ENCODE measurements around the gene SYNE4.

SYNE4 gene

DNA sequence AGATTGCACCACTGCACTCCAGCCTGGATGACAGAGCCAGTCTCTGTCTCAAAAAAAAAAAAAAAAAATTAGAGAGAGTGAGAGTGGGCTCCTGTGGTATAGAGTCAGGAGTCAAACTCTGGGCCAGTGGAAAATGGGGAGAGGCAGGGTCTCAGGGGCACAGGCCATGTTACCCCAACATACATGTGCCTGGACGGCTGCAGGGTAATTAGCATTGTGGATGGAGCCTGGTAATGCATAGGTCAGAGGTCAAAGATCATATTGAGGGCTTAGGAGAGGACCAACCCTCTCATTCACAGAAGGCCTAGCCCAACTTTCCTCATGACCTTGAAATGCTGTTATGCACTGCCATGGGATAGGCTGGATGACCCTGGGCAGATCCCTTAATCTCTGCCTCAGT lies 16.9 kb upstream of the SYNE4 start:
- DNase-seq (ENCODE audit: low spot score): no peak

DNA sequence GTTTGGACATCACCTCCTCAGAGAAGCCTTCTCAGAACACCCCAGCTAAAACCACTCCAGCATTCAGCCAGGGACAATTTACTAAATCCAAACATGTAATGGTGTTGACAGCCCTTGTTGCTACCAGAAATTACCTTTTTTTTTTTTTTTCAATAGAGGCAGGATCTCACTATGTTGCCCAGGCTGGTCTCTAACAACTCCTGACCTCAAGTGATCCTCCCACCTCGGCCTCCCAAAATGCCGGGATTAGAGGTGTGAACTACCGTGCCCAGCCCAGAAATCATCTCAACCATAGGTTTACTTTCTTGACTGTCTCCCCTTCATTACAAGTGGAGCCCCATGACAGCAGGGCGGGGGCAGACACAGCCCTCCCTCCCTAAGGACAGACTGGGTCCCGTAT lies 14.8 kb upstream of the SYNE4 start:
- no peak for DNase-seq (ENCODE audit: low spot score)

DNA sequence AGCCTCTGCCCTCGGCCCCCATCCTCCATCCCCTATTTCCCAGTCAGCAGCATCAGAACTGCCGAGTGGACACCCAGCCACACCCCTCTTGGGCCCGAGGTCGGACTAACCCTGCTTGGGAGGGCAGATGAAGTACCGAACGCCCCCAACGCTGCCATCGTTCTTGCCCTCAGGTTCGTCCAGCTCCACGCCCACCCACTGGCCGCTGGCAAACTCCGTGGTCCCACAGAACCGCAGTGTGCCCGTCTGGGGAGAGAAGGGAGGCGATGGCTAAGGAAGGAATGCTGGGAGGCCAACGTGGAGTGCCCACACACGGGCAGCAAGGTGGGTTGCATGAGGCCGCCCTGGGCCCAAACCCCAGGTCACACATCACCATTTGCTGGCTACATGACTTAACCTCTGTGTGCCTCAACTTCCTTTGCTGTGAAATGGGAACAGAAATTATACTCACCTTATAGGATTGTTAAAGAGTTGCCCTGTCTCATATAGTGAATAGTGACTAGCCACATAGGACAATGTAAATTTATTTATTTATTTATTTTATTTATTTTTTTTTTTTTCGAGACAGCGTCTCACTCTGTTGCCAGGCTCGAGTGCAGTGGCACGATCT lies 10.6 kb upstream of the SYNE4 start:
- no peak for DNase-seq (ENCODE audit: low spot score)

DNA sequence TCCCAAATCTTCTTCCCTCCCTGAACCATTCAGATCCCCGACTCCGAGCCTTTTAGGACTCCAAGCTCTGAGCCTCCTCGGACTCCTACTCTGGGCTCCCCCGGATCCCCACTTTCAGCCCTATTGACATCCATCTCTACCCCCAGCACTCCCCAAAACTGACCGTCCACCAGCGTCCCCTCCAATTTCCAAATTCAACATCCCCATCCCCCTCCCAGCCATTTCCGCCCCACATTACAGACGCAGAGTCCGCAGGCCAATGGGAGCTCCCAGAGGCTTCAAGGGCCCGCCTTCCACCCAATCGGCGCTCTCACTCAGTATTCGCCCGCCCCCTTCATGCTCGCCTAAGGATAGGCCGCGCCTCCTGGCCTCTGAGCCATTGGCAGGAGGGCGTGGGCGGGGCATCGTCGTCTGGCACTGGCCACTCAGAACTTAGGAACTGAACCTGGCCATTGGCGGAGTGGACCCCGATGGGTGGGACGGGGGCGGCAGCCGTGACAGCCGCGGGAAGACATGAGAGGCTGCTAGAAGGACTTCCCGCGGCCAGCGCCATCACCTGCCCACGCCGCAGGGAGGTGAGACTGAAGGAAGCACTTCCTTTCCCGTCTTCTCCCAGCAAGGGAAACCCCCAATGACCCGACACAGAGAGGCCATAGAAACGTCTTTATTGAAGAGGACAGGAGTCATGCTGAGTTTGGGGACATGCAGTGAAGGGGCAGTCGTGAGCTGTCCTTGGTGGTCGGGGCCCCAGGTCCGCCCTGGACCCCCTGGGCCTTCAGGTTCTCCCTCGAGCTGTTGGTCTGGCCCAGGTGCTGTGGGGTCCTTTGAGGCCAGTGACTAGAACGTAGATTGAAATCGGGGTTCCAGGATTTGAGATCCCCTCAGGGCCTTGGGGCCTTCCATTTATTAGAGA lies 5.7 kb upstream of the SYNE4 start, which contains the start of gene ALKBH6:
Gene ALKBH6, minus strand, starts transcription at position 202 of the 913 bp plus-strand sequence. CDS start 816 bp downstream, outside the sequence.
- peak; percentile 98 for DNase-seq (ENCODE audit: low spot score)

DNA sequence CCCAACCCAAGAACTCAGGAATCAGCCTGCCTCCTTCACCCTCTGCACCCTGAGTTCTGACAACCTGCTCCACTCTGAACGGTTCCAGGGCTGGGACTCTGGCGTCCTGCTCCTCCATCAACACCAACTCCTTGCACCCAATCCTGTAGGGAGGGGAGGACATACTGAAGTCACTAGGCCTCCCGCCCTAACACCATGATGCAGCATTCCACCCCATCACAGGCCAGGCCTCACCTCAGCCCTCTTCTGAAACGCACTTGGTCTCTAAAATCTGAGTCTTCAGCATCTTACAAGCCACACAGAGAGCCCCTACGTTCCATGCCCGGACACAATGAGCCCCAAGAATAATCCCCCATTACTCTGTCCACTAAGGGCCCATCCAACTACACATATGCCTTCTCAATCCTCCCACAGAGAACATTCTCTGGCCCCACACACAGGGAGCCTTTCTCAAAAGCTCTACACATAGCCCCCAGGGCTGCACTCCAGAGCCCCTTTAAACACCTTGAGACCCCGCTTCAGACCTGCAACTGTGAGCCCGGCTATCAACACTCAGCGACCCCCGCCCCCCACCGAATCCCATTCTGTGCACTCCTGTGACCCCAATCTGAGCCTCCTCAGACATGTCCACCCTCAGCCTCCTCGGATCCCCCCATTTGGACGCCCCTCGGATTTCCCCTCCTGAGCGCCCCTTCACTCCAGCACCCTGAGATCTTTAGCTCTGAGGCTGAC lies 4.8 kb upstream of the SYNE4 start:
- no peak for DNase-seq (ENCODE audit: low spot score)

DNA sequence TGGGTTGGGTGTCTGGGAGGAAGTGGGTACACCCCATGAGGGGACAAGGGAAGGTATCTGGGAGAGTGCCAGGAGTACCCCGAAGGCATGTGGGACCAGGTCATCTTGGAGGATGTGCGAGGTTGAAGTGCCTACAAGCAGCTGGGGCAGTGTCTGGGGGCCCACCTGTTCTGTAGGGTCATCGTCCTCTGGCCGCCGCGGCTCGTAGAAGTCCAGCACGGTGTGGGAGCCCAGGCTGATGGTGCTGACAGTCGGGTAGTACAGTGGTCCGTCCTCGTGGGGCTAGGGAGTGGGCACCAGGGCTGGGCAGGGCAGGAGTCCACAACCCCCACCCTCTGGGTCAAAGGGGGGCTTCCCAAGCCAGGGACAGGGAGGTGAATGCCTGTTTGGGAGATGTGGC lies 1.8 kb upstream of the SYNE4 start:
- DNase-seq (ENCODE audit: low spot score): no peak

DNA sequence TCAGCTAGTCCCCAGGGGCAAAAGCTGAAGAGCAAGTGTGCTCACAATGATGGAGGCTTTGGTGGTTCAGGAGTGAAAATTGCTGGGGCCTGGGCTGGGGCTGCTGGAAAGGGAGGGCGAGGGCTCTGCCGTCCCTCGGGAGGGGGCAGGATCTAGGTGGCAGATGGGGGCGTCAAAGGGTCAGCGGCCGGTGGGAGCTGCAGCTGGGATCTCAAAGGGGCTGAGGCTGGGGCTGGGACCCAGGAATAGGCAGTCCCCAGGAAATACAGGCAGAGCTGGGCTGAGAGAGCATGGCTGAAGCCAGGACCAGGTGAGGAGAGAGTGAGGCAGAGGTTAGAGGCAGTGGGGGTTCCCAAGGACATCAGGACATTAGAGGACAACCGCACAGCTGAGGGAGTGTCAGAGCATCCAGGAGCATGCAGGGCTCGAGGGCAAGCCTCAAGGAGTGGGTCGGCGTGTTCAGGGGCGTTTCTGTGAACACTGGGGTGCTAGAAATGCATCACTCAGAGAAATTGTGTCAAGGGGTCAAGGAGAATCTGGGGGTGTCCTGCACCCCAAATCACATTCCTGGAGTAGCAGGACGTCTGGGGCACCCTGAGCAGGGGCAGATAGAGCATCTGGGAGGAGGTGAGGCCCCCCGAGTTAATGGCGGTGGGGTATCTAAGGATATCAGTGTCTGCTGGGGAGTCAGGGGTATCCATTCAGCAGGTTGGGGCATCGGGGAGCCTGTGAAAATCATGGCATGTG lies 1.2 kb upstream of the SYNE4 start:
- DNase-seq (ENCODE audit: low spot score): no peak

DNA sequence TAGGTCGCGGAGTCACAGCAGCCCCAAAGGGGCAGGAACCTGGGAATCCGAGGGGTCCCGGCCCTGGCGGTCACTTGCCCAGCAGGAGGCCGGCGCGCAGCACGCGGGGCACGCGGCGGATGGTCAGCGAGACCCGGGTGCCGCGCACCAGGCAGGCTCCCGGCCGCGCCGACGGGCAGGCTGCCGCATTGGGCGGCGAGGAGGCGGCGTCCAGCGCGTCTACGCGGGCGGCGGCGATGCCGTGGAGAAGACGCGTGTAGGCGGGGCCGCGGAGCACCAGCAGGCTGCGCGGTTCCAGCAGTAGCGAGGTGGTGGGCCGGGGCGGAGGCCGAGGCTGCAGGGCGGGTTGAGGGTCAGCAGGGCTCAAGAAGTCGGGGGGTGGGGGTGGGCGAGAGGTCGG lies 607 bp upstream of the SYNE4 start:
- peak; percentile 90 for DNase-seq (ENCODE audit: low spot score)

DNA sequence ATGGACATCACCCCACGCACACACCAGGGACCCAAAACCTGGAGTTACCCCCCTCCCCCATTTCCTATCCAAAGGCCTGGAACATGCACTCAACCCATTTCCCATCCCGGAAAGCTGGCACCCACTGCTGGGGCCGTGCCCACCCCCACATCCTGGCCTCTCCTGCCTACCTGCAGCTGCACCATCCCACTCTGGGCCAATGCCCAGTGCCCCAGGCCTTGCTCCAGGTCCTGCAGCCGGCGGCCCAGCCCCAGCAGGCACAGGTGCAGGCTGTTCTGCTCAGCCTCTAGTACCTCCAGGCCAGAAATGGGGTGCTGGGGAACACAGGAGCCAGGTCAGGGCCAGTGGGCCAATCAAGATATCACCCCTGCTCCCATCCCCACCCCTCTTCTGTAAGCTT lies 1.7 kb downstream of the SYNE4 start:
- DNase-seq (ENCODE audit: low spot score): no peak

DNA sequence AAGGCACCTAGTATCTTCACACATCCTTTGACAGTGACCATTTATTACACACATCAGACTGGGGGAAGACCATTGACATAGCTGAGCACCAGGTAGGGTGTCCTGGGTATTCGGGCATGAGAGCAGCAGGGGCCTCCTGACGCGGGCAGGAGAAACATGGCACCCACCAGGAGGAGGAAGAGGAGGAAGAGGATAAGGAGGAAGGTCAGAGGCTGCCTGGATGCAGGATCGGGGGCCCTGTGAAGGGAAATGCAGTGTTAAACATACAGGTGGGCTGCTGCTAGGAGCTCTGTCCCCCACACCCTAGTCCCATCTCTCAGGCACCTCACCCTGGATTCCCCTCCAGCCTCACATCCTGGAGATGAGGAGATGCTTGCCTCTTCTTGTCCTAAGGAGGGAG lies 5.3 kb downstream of the SYNE4 start:
- no peak for DNase-seq (ENCODE audit: low spot score)

DNA sequence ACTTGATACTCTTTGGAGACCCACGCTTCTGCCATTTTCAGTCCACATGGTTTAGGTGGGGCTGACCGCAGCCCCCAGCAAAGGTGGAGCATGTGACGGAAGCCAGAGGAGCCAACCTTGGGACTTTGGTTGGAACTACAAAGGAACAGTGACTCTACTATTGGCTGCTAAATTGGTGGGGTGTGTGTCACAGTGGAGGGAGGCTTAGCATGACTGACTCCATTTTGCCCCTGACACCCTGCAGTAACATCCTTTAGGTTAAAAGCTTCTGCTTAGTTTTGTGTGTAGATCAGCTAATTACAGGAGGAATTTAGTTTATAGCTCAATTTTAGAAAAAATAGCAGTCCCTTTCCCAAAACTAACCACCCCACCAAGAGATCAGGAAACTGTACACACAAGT lies 7.0 kb downstream of the SYNE4 start:
- DNase-seq (ENCODE audit: low spot score): no peak

DNA sequence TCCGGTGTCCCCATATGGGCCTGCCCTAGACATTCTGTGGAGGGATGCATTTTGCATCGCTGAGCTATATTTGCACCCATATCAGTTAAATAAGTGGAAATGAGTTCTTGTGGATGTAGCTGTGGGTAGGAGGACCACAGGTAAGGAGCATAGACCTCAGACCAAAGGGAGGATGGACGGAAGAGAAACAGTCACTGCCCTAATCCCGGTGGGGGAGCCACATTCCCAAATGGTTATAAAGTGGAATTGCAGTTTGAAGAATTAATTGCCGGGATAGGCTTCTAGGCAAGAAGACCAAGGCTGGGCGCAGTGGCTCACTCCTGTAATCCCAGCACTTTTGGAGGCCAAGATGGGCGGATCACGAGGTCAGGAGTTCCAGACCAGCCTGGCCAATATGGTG lies 11.8 kb downstream of the SYNE4 start:
- DNase-seq (ENCODE audit: low spot score): no peak

DNA sequence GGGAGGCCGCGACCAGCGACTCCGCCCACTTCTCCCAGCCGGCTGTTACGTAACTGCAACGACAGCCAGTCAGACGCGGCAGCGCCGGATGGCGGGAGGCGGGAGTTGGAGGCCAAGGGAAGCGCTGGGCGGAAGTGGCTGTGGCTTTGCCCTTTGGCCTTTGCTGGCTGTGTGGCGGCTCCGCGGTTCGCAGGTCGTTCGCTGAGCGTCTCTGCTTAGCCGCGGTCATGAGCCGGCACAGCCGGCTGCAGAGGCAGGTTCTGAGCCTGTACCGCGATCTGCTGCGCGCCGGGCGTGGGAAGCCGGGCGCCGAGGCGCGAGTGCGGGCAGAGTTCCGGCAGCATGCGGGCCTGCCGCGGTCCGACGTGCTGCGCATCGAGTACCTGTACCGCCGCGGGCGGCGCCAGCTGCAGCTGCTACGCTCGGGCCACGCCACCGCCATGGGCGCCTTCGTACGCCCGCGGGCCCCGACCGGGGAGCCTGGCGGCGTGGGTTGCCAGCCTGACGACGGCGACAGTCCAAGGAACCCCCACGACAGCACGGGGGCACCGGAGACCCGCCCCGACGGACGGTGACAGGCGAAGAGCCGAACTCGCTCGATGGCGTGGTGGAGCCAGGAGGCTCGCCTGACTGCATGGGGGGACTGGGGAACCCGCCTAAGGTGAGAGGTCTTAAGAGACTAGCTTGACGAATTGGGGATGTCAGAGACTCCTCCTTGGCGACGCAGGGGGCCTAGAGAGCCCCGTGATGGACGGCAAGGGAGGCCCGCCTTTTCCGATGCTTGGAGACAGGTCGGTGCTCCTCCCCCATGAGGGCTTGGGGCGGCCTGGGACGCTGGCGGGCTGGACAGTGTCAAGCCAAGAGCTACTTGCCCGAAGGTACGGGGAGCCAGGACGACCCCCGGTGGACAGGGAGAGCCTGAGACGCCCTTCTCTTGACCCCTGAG lies 13.3 kb downstream of the SYNE4 start, which contains the start of gene SDHAF1:
Gene SDHAF1, plus strand, starts transcription at position 141 of the 946 bp plus-strand sequence. Its CDS starts 87 bp downstream, at position 228.
- peak; percentile 98 for DNase-seq (ENCODE audit: low spot score)

DNA sequence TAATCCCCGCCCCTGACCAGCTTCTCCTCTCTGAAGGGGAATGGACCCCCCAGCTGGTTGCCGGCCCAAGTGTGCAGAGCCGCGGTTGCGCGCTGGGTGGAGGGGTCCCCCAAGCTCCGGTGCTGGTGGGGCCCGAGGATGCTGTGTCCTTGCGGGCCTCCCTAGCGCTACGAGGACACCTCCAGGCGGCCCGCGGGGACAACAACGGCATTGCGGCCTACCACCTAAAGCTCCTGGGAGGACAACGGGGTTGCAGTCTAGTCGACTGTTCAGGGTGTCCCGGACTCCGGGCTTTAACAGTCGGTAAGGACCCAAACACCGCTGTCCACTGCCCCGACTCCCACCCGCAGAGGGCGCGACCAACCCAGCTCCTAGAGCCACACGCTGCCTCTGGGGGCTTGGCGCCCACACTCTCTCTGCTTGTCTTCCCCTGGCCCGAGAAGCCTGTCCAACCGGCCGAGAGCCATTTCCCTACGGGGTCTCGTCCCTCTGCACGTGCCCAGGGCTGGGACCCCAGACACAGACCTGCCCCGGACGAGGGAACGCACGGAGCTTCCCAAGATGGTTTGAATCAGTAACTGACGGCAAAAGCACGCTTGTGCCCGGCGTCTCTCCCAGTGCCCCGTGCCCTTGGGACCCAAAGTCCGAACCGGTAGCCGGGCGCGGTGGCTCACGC lies 14.6 kb downstream of the SYNE4 start:
- DNase-seq (ENCODE audit: low spot score): no peak

DNA sequence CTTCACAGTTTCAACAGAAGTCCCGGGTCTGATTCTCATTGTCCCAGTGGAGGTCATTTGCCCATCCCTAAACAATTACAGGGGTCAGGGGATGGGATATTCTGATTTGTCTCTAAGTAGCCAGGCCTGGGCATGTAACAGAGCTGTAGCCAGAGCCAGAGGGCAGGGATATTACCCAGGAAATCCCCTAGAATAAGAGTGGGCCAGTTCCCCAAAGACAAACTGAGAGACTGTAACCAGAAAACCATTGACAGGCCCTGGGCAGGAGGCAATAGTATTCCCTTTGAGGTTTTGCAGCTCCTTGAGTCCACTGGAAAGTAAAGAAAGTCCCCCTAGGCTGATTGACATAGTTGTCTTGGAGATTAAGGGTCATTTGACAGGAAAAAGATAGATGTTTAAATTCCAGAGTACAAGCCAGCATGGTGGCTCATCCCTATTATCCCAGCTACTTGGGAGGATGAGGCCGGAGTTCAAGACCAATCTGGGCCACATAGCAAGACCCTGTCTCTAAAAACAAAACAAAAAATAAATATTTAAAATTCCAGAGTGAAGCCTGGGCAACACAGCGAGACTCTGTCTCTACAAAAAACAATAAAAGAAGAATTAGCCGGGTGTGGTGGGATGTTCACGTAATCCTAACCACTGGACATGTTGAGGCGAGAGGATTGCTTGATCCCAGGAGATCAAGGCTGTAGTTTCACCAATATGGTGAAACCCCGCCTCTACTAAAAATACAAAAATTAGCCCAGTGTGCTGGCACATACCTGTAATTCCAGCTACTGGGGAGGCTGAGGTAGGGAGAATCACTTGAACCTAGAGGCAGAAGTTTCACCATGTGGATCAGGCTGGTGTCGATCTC lies 15.5 kb downstream of the SYNE4 start:
- no peak for DNase-seq (ENCODE audit: low spot score)

DNA sequence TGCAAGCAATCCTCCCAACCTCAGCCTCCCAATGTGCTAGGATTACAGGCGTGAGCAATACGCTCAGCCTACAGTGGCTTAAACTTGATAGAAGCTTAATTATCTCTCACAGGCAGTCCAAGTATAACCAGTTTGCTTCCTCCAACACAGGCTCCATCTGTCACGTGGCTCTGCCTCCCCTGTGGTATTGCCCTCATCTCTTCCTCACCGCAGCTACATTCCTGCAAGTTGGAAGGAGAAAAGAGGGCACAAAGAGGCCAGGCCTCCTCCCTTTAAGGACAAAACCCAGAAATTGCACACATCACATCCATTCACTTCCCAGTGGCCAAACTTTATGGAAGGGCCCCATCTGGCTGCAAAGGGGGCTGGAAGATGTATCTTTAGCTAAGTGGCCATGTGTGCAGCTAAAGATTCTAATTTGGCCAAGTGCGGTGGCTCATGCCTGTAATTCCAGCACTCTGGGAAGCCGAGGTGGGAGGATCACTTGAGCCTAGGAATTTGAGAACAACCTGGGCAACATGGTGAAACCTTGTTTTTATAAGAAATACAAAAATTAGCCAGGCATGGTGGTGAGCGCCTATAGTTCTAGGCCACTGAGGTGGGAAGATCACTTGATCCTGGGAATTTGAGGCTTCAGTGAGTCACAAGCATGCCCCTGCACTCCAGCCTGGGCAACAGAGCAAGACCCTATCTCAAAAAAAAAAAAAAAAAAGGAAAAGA lies 16.7 kb downstream of the SYNE4 start:
- no peak for DNase-seq (ENCODE audit: low spot score)

DNA sequence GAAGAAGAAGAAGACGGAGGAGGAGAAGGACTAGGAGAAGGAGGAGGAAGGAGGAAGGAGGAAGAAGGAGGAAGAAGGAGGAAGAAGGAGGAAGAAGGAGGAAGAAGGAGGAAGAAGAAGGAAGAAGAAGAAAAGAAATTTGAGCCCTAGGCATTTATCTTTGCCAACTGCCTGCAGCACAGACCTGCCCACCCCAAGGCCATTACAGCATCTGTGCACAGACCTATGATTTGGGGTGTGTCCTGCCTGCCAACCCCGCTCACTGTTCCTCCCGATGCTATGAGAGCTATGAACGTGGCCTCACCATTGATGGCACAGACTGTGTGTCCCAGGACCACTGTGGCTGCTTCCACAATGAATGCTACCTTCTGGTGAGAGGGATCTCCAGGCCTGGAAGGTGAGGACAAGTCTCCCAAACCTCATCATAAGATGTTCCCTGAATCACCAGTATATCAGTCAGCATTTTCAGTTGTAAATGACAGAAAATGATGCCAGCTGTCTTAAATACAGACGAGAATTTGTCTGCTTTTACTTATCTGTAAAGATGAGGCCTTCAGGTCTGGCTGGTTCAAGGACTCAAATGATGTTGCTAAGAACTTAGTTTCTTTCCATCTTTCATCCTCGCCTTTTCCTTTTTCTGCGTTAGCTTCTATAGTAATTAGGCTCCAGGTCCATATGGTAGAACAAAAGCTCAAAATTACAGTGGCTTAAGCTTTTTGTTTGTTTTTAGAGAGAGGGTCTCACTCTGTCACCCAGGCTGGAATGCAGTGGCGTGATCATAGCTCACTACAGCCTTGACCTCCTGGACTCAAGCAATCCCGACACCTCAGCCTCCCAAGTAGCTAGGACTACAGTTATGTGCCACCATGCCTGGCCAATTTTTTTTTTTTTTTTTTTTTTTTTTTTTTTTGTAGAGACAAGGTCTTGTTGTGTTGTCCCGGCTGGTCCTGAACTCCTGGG lies 17.6 kb downstream of the SYNE4 start:
- DNase-seq (ENCODE audit: low spot score): no peak

Data from AG08396 (cell line).